OCI-LY3 (cell line): ENCODE results near the gene GSG1L.

ENCODE experiments used
- H2AFZ ChIP-seq: fragments of 200-600, 300-600 bp; shearing (Covaris generic); 2 replicates; pipeline ENCODE4 v1.6.0; 2014; ENCODE audit warnings: antibody characterized with exemption, low read depth, low read length
- H3K27ac ChIP-seq: fragments of 200-600, 300-600 bp; sonication (generic); 2 replicates; pipeline ENCODE4 v1.5.1; 2014; ENCODE audit warnings: mild to moderate bottlenecking, low read length, moderate library complexity, mixed read lengths
- H3K27me3 ChIP-seq: fragments of 200-600, 300-600 bp; sonication (generic); 2 replicates; pipeline ENCODE4 v1.6.1; 2014; ENCODE audit warnings: low read depth, low read length, mixed read lengths
- H3K36me3 ChIP-seq: fragments of 200-600, 300-600 bp; sonication (generic); replicated peaks from 2 replicates; pipeline ENCODE3; 2014; ENCODE audit warnings: low read depth, low read length, mixed read lengths
- H3K4me1 ChIP-seq: fragments of 300-600, 200-600 bp; sonication (generic); 2 replicates; pipeline ENCODE4 v1.6.1; 2014; ENCODE audit warnings: low read length, mixed read lengths
- H3K4me2 ChIP-seq: fragments of 200-600, 300-600 bp; sonication (generic); 2 replicates; pipeline ENCODE4 v1.6.1; 2014; ENCODE audit warnings: low read length, mixed read lengths
- H3K4me3 ChIP-seq: fragments of 300-600, 200-600 bp; sonication (generic); 2 replicates; pipeline ENCODE4 v1.5.1; 2014; ENCODE audit warnings: antibody characterized with exemption, mild to moderate bottlenecking, low read length, moderate library complexity
- H3K79me2 ChIP-seq: fragments of 300-600, 200-600 bp; shearing (Covaris generic); 2 replicates; pipeline ENCODE4 v1.6.1; 2014; ENCODE audit warnings: mild to moderate bottlenecking, low read length, mixed read lengths
- H3K9ac ChIP-seq: fragments of 300-600, 200-600 bp; shearing (Covaris generic); 2 replicates; pipeline ENCODE4 v1.6.0; 2014; ENCODE audit warnings: mild to moderate bottlenecking, low read length, moderate library complexity
- H3K9me3 ChIP-seq: fragments of 200-600, 300-600 bp; shearing (Covaris generic); 2 replicates; pipeline ENCODE4 v1.6.1; 2014; ENCODE audit warnings: low read length, mixed read lengths; ENCODE audit not compliant: insufficient read depth
- H4K20me1 ChIP-seq: fragments of 200-600, 300-600 bp; sonication (generic); 2 replicates; pipeline ENCODE4 v1.6.1; 2016; ENCODE audit warnings: low read length, mixed read lengths; ENCODE audit not compliant: insufficient read depth
- EZH2phosphoT487 ChIP-seq: fragments of 200-600 bp; shearing (Covaris generic); IDR thresholded peaks from 2 replicates; pipeline ENCODE4 v1.6.1; 2018; ENCODE audit warnings: antibody characterized with exemption, mixed run types, low read depth
- TF ChIP-seq, protein P1 (sequence below): fragments of 200-600, 300-600 bp; sonication (generic); IDR thresholded peaks from 2 replicates; pipeline ENCODE4 v1.5.1; 2014; ENCODE audit warnings: antibody characterized with exemption, low read length, low read depth

GSG1L gene

DNA sequence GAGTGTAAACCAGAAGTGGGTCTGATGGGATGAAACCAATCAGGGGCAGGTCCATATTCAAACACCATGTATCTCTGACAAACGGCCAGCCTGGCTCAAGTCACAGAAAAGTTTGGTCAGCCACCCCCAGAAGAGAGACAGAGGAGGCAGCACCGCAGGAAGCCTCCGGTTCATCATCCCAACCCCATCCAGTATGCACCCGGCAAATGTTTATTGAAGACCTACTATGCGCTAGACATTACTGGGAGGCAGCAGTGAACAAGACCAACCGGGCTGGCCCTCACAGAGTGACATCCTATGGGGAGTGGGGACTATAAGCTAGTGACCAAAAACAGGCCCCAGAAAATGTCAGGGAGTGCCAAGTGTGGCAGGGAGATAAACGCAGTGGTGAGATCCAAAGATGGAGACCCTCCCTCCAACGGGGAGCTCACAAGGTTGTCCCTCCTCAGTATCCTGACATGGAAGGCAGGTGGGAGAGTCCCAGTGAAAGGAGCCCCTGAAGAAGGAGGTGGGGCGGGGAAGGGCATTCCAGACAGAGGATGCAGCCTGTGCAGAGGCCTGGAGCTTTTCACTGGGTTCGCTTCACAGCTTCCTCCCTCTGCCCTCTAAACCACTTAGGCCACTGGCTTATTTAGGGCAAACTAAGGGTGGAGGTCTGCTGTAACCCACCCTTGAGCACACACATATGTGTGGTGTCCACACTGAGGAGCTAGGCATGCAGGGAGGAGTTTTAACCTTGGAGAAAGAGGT is 2.0 kb downstream of the GSG1L start:
- no peaks in the 10 kb centered on the region for H3K79me2 ChIP-seq
- TF ChIP-seq, protein P1, sequence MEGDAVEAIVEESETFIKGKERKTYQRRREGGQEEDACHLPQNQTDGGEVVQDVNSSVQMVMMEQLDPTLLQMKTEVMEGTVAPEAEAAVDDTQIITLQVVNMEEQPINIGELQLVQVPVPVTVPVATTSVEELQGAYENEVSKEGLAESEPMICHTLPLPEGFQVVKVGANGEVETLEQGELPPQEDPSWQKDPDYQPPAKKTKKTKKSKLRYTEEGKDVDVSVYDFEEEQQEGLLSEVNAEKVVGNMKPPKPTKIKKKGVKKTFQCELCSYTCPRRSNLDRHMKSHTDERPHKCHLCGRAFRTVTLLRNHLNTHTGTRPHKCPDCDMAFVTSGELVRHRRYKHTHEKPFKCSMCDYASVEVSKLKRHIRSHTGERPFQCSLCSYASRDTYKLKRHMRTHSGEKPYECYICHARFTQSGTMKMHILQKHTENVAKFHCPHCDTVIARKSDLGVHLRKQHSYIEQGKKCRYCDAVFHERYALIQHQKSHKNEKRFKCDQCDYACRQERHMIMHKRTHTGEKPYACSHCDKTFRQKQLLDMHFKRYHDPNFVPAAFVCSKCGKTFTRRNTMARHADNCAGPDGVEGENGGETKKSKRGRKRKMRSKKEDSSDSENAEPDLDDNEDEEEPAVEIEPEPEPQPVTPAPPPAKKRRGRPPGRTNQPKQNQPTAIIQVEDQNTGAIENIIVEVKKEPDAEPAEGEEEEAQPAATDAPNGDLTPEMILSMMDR, result no peak
- TF ChIP-seq EZH2phosphoT487, result no peak
- H3K4me3 ChIP-seq, result no peak overlapping the region
- H3K27me3 ChIP-seq, result 0 out of 2 replicates have a peak, but pooled peaks cover 2% of the 10 kb centered on the region
- no peaks in the 10 kb centered on the region for H3K36me3 ChIP-seq
- H3K9ac ChIP-seq, result no peak overlapping the region
- no peaks in the 10 kb centered on the region for H3K4me1 ChIP-seq
- no peak overlapping the region for H3K27ac ChIP-seq
- no peaks in the 10 kb centered on the region for H4K20me1 ChIP-seq
- H2AFZ ChIP-seq, result no peak overlapping the region
- H3K9me3 ChIP-seq, result no peaks in the 10 kb centered on the region
- no peak overlapping the region for H3K4me2 ChIP-seq

DNA sequence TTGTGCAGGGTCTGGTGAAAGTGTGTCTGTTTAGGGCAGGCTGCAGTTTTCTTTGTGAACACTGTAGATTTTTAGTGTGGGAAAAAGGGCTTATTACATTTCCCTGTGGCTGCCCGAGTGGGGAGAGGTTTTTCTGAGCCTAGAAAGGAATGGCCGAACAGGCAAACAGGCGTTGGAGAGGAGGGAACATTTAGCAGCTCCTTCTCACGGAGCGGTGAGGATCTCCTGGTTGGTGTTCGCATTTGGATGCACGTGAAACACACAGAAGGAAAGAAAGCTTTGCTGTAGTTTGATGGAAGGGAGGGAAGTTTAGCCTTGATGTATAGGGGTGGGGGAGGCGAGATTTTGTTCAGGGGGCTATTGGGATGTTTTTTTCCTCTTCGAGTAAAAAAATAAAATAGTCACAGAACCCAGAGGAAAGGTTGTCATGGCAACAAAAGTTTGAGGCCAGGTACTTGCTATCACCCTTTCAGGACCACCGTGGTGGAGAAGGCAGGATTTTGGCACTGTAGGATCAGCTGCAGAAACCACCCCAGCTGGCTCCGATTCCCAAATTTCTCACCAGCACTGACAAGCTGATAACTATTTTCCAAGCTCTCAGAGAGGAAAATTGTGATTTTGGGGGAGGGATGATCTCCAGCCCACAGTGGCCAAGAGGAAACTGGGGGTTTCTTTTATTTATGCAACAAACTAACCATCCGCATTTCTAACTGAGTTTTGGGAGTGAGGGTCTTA is 3.5 kb downstream of the GSG1L start:
- TF ChIP-seq, protein P1, result no peak
- TF ChIP-seq EZH2phosphoT487, result no peak
- Histone ChIP-seq H3K36me3 (no peaks in the 10 kb centered on the region), H3K27me3 (0 out of 2 replicates have a peak, but pooled peaks cover 2% of the 10 kb centered on the region)

DNA sequence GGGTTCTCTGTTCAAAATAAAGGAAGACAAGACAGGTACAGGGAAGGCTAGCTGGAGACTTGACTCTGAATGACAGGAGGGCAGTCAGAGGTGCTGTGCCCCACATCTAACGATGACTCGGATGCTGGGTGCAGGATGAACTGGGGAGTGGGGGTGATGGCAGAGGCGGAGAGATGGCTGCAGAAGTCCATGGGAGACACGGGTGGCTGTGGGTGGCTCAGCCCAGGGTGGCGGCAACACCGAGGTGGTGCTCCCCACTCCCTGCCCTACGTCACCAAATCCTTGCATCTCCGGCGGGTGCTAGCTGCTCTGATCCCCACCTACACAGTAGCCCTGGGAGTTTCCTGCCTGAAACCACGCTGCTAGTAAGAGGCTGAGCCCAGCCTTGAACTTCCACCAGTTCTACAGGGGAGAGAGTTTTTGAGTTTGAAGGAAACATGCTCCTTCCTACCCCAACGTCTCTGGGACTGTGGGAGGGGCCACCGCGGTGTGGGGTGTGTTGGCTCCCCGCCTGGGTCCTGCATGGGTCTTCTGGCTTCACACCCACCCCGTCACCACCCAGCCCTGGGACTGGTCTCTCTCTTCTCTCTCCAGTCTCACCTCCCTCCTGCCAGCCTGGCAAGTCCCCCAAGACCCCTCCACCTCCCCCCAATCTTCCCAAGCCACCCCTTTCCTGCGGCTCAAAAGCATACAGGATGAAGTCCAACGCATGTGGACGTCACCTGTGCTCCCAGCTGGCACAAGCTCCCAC is 4.5 kb downstream of the GSG1L start:
- Histone ChIP-seq H3K4me3 (no peak overlapping the region), H3K4me2 (no peak overlapping the region), H3K9me3 (no peaks in the 10 kb centered on the region), H3K9ac (no peak overlapping the region), H3K36me3 (no peaks in the 10 kb centered on the region), H3K27ac (no peak overlapping the region), H3K79me2 (no peaks in the 10 kb centered on the region), H3K27me3 (0 out of 2 replicates have a peak, but pooled peaks cover 2% of the 10 kb centered on the region), H2AFZ (no peak overlapping the region), H4K20me1 (no peaks in the 10 kb centered on the region), H3K4me1 (no peaks in the 10 kb centered on the region)
- TF ChIP-seq, protein P1, result no peak
- TF ChIP-seq EZH2phosphoT487, result no peak

More for the DNA sequence above, 3.5 kb downstream of the GSG1L start:
- H3K79me2 ChIP-seq, result no peaks in the 10 kb centered on the region
- no peak overlapping the region for H3K4me2 ChIP-seq
- no peak overlapping the region for H3K27ac ChIP-seq
- no peak overlapping the region for H3K9ac ChIP-seq
- no peaks in the 10 kb centered on the region for H4K20me1 ChIP-seq
- H2AFZ ChIP-seq, result no peak overlapping the region
- no peaks in the 10 kb centered on the region for H3K9me3 ChIP-seq
- no peaks in the 10 kb centered on the region for H3K4me1 ChIP-seq
- no peak overlapping the region for H3K4me3 ChIP-seq

DNA sequence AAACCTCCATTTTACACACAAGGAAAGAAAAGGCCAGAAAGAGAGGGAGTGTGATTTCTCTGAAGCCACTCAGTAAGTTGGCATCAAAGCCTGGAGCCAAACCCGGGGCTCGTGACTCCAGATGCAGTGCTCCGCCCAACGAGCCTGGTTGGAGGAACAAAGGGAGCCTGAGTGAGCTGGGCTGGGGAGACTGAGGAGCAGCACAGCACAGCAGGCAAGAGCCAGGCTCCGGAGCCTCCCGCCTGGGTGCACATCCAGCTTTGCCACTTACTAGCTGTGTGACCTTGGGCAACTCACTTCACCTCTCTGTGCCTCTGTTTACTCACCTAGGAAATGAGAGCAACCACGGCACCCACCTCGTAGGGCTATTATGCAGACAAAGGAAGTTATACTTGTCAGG is 5.6 kb downstream of the GSG1L start:
- no peak overlapping the region for H3K27ac ChIP-seq
- H3K9me3 ChIP-seq, result no peaks in the 10 kb centered on the region
- H3K79me2 ChIP-seq, result no peaks in the 10 kb centered on the region
- no peak overlapping the region for H2AFZ ChIP-seq
- no peaks in the 10 kb centered on the region for H3K4me1 ChIP-seq
- H3K4me3 ChIP-seq, result no peak overlapping the region
- 0 out of 2 replicates have a peak, but pooled peaks cover 2% of the 10 kb centered on the region for H3K27me3 ChIP-seq
- H3K36me3 ChIP-seq, result no peaks in the 10 kb centered on the region
- no peak overlapping the region for H3K9ac ChIP-seq
- no peak for TF ChIP-seq EZH2phosphoT487
- TF ChIP-seq, protein P1, result no peak
- no peak overlapping the region for H3K4me2 ChIP-seq
- H4K20me1 ChIP-seq, result no peaks in the 10 kb centered on the region
